GM19452 (cell line): Measurements from ENCODE around the gene GEN1.
"Not testable (repeated sequence)": the region's sequence is repeated elsewhere in the genome, so short reads cannot be mapped to it uniquely, and the experiment has no call there.

ENCODE experiments used
- ATAC-seq: cut with Tn5 transposase; IDR thresholded peaks from one replicate; pipeline ENCODE4 v1.9.1; 2021; ENCODE audit not compliant: unreplicated experiment

Gene GEN1

GRCh38 chr2:17821535-17822444 is 67.9 kb downstream of the GEN1 start:
- peak; percentile 50 for ATAC-seq

GRCh38 chr2:17822445-17823117 is 68.6 kb downstream of the GEN1 start:
- ATAC-seq: peak; percentile 43

GRCh38 chr2:17823646-17824045 is 69.7 kb downstream of the GEN1 start:
- not testable (repeated sequence) for ATAC-seq

- ATAC-seq: no peak
Measured at GRCh38 chr2:17827316-17827715, 73.4 kb downstream of the GEN1 start.

- ATAC-seq: no peak
Measured at GRCh38 chr2:17827785-17828184, 73.8 kb downstream of the GEN1 start.

GRCh38 chr2:17830053-17831034 is 76.4 kb downstream of the GEN1 start:
- ATAC-seq: peak; percentile 82

GRCh38 chr2:17835516-17835915 is 81.6 kb downstream of the GEN1 start:
- ATAC-seq: no peak
